H9 (cell line): ENCODE results near the gene FOXO1. TPM values are rescaled to one million over a fixed set of nuclear protein-coding genes. Genes with fewer than 3 reads are reported as not detected.

Source experiments
- DNase-seq: peaks from one replicate; pipeline ENCODE4 v3.0.0-alpha.2; 2017
- H2AFZ ChIP-seq: one replicate; pipeline ENCODE4 v1.6.1; 2013; ENCODE audit warnings: mild to moderate bottlenecking, low read length, control low read depth, moderate library complexity
- H2AK5ac ChIP-seq: 2 replicates; pipeline ENCODE4 v1.6.1; 2013; ENCODE audit warnings: low read length, control low read depth, mixed read lengths; ENCODE audit not compliant: insufficient read length
- H2BK120ac ChIP-seq: one replicate; pipeline ENCODE4 v1.6.1; 2013; ENCODE audit warnings: low read depth, mild to moderate bottlenecking, low read length, control low read depth, inconsistent platforms; ENCODE audit not compliant: poor library complexity, severe bottlenecking
- H2BK12ac ChIP-seq: 2 replicates; pipeline ENCODE4 v1.6.1; 2013; ENCODE audit warnings: low read length, control low read depth, mixed read lengths, low read depth; ENCODE audit not compliant: insufficient read length
- H2BK15ac ChIP-seq: 2 replicates; pipeline ENCODE4 v1.6.1; 2013; ENCODE audit warnings: low read depth, low read length, control low read depth
- H2BK20ac ChIP-seq: one replicate; pipeline ENCODE4 v1.6.1; 2013; ENCODE audit warnings: low read depth, mild to moderate bottlenecking, low read length, control low read depth, inconsistent platforms; ENCODE audit not compliant: poor library complexity, severe bottlenecking
- H2BK5ac ChIP-seq: 2 replicates; pipeline ENCODE4 v1.6.1; 2013; ENCODE audit warnings: low read length, control low read depth, mixed read lengths; ENCODE audit not compliant: insufficient read length
- H3K14ac ChIP-seq: 2 replicates; pipeline ENCODE4 v1.6.1; 2013; ENCODE audit warnings: low read length, control low read depth; ENCODE audit not compliant: insufficient read depth
- H3K18ac ChIP-seq: 2 replicates; pipeline ENCODE4 v1.6.1; 2013; ENCODE audit warnings: low read depth, mild to moderate bottlenecking, mixed read lengths, low read length, control low read depth; ENCODE audit not compliant: insufficient read length
- H3K23ac ChIP-seq: 2 replicates; pipeline ENCODE4 v1.6.1; 2013; ENCODE audit warnings: low read length, control low read depth, mixed read lengths, low read depth; ENCODE audit not compliant: insufficient read length
- H3K23me2 ChIP-seq: 2 replicates; pipeline ENCODE4 v1.6.1; 2013; ENCODE audit warnings: low read depth, mild to moderate bottlenecking, mixed read lengths, low read length, control low read depth; ENCODE audit not compliant: insufficient read length, poor library complexity, severe bottlenecking
- H3K27ac ChIP-seq: 2 replicates; pipeline ENCODE4 v1.5.1; 2013; ENCODE audit warnings: low read length, control low read depth, mixed read lengths, low read depth; ENCODE audit not compliant: insufficient read length
- H3K27me3 ChIP-seq: 2 replicates; pipeline ENCODE4 v1.6.1; 2013; ENCODE audit warnings: low read length, control low read depth, inconsistent platforms; ENCODE audit not compliant: insufficient read depth
- H3K4ac ChIP-seq: 2 replicates; pipeline ENCODE4 v1.6.1; 2013; ENCODE audit warnings: low read depth, mild to moderate bottlenecking, control low read depth, inconsistent platforms, low read length, moderate library complexity
- H3K4me1 ChIP-seq: 2 replicates; pipeline ENCODE4 v1.6.1; 2013; ENCODE audit warnings: low read length, control low read depth, inconsistent platforms; ENCODE audit not compliant: insufficient read depth
- H3K4me2 ChIP-seq: 2 replicates; pipeline ENCODE4 v1.6.1; 2013; ENCODE audit warnings: low read length, control low read depth, mixed read lengths; ENCODE audit not compliant: insufficient read length, insufficient read depth
- H3K56ac ChIP-seq: 2 replicates; pipeline ENCODE4 v1.6.1; 2013; ENCODE audit warnings: low read depth, mild to moderate bottlenecking, mixed read lengths, low read length, control low read depth; ENCODE audit not compliant: insufficient read length
- H3K79me1 ChIP-seq: 2 replicates; pipeline ENCODE4 v1.6.1; 2013; ENCODE audit warnings: low read depth, mild to moderate bottlenecking, moderate library complexity, low read length, control low read depth, inconsistent platforms; ENCODE audit not compliant: insufficient read depth, poor library complexity, severe bottlenecking
- H3K79me2 ChIP-seq: 2 replicates; pipeline ENCODE4 v1.6.1; 2013; ENCODE audit warnings: low read length, control low read depth, inconsistent platforms; ENCODE audit not compliant: insufficient read depth
- H3K9ac ChIP-seq: 2 replicates; pipeline ENCODE4 v1.6.1; 2013; ENCODE audit warnings: low read length, control low read depth, mixed read lengths; ENCODE audit not compliant: insufficient read length; ENCODE audit errors: extremely low read depth
- H3K9me3 ChIP-seq: one replicate; pipeline ENCODE4 v1.6.1; 2013; ENCODE audit warnings: low read depth, low read length, inconsistent platforms; ENCODE audit not compliant: control insufficient read depth
- H3T11ph ChIP-seq: one replicate; pipeline ENCODE4 v1.6.1; 2013; ENCODE audit warnings: mild to moderate bottlenecking, low read length, control low read depth, inconsistent platforms
- H4K20me1 ChIP-seq: one replicate; pipeline ENCODE4 v1.6.1; 2013; ENCODE audit not compliant: control insufficient read depth, insufficient read length, insufficient read depth
- H4K5ac ChIP-seq: 2 replicates; pipeline ENCODE4 v1.6.1; 2013; ENCODE audit warnings: low read depth, mild to moderate bottlenecking, mixed read lengths, low read length, control low read depth; ENCODE audit not compliant: insufficient read length
- H4K8ac ChIP-seq: replicated peaks from 2 replicates; pipeline ENCODE4 v1.6.1; 2013; ENCODE audit warnings: low read length, control low read depth, mixed read lengths, low read depth; ENCODE audit not compliant: insufficient read length
- H4K91ac ChIP-seq: 2 replicates; pipeline ENCODE4 v1.6.1; 2013; ENCODE audit warnings: low read depth, mild to moderate bottlenecking, moderate library complexity, mixed read lengths, low read length, control low read depth; ENCODE audit not compliant: insufficient read length
- H3K27ac Mint-ChIP-seq, 3 experiments: 2 replicates in 2 of 3; 3 replicates in 1 of 3; pipeline ENCODE4 v1.8.0; 2020 to 2021; ENCODE audit warnings: mixed read lengths in 3 of 3, mild to moderate bottlenecking in 1 of 3, moderate library complexity in 1 of 3
- H3K27me3 Mint-ChIP-seq: 2 replicates; pipeline ENCODE4 v1.8.0; 2021; ENCODE audit warnings: low read depth, mild to moderate bottlenecking, moderate library complexity, mixed read lengths
- H3K36me3 Mint-ChIP-seq, 3 experiments: 2 replicates in 2 of 3; 3 replicates in 1 of 3; pipeline ENCODE4 v1.8.0; 2020 to 2021; ENCODE audit warnings: low read depth in 3 of 3, mixed read lengths in 3 of 3; ENCODE audit not compliant: insufficient read depth in 1 of 3
- H3K4me1 Mint-ChIP-seq, 2 experiments: 2 replicates each; pipeline ENCODE4 v1.8.0; 2020; ENCODE audit warnings: mixed read lengths in 2 of 2
- H3K4me3 Mint-ChIP-seq, 2 experiments: 2 replicates in 1 of 2; 3 replicates in 1 of 2; pipeline ENCODE4 v1.8.0; 2020 to 2021; ENCODE audit warnings: mild to moderate bottlenecking in 2 of 2, mixed read lengths in 2 of 2, moderate library complexity in 1 of 2
- H3K9me3 Mint-ChIP-seq, 2 experiments: 2 replicates in 1 of 2; 3 replicates in 1 of 2; pipeline ENCODE4 v1.8.0; 2020; ENCODE audit warnings: mild to moderate bottlenecking in 2 of 2, mixed read lengths in 2 of 2, moderate library complexity in 1 of 2
- CTCF ChIP-seq: fragments of 200-600 bp; sonication (generic); conservative IDR thresholded peaks from 3 replicates; pipeline ENCODE4 v1.8.0; 2021; ENCODE audit warnings: antibody characterized with exemption, mild to moderate bottlenecking
- WGBS: extraction: QIAGEN DNeasy Blood & Tissue Kit; methylation state at CpG from one replicate; pipeline ENCODE4 v1.1.7; 2013; ENCODE audit warnings: missing lambda C conversion rate, low lambda C conversion rate, mixed read lengths; ENCODE audit not compliant: insufficient read length; ENCODE audit errors: extremely low coverage; 5-methylcytosine and 5-hydroxymethylcytosine counted together
- total RNA-seq: library from RNA; stranded (reverse); gene quantifications from 2 replicates; pipeline ENCODE4 v1.2.1, GENCODE V29; 2021

FOXO1 gene
- total RNA-seq, 1 experiment from 2014 or later, result 44.6 TPM

- Histone ChIP-seq H4K8ac (no peak overlapping the region), H3K27ac (no peak overlapping the region), H2BK12ac (no peak overlapping the region), H3K79me2 (peaks cover 56% of the 10 kb centered on the region), H3K14ac (no peak overlapping the region), H2AK5ac (no peak overlapping the region), H3K27me3 (no peaks in the 10 kb centered on the region), H3T11ph (no peak overlapping the region), H3K9ac (no peak overlapping the region), H4K20me1 (no peaks in the 10 kb centered on the region), H3K4ac (no peak overlapping the region), H3K18ac (no peak overlapping the region), H2AFZ (no peak overlapping the region), H4K5ac (no peak overlapping the region), H2BK20ac (no peak overlapping the region), H2BK120ac (no peak overlapping the region), H2BK15ac (no peak overlapping the region), H3K23me2 (no peaks in the 10 kb centered on the region), H3K56ac (no peak overlapping the region), H3K4me2 (no peak overlapping the region), H3K4me1 (peaks cover 17% of the 10 kb centered on the region; the same call in 1 of the 2 replicates), H3K9me3 (no peaks in the 10 kb centered on the region), H4K91ac (no peak overlapping the region), H2BK5ac (no peak overlapping the region), H3K79me1 (peaks cover 7% of the 10 kb centered on the region), H3K23ac (no peak overlapping the region)
- Mint-ChIP-seq H3K4me1 (peaks cover 84 to 89% of the 10 kb centered on the region in 2 experiments), H3K4me3 (no peak overlapping the region), H3K9me3 (no peaks in the 10 kb centered on the region), H3K36me3 (no peaks in the 10 kb centered on the region; a peak in 1 of 7 replicates), H3K27me3 (no peaks in the 10 kb centered on the region), H3K27ac (no peak overlapping the region; a peak in 1 of 7 replicates)
- WGBS, result no CpG with 5 or more reads among the region's 4 CpGs
- DNase-seq, result no peak
- no peak for TF ChIP-seq CTCF
These were observed 90.1 kb downstream of the FOXO1 start for GRCh38 chr13:40576369-40576768.
